ENCODE data around the gene TBCD. TPM values are rescaled to one million over a fixed set of nuclear protein-coding genes. Genes with fewer than 3 reads are reported as not detected.

The TBCD gene
- total RNA-seq, 6 experiments from 2014 or later = 47.3 to 67.6 (median 62.5) TPM

DNA sequence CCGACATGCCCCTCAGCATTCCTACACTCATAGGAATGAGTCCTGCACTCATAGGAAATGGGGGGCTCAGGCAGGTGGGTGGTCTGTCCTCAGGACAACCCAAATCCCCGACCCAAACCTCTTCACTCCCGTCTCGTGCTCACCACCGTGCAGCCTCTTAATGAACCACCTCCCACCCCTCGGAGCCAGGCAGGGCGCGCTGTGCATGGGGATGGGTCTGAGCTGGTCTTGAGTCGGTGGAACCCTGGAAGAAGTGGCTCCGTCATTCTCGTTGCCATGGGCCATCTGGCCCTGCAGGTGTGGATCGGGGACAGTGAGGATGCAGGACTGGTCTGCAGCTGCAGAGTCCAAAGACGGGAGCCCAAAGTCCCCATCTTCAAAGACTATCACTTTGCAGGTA lies 47.0 kb upstream of the TBCD start:
- no peak for DNase-seq
- TF ChIP-seq, protein P1, sequence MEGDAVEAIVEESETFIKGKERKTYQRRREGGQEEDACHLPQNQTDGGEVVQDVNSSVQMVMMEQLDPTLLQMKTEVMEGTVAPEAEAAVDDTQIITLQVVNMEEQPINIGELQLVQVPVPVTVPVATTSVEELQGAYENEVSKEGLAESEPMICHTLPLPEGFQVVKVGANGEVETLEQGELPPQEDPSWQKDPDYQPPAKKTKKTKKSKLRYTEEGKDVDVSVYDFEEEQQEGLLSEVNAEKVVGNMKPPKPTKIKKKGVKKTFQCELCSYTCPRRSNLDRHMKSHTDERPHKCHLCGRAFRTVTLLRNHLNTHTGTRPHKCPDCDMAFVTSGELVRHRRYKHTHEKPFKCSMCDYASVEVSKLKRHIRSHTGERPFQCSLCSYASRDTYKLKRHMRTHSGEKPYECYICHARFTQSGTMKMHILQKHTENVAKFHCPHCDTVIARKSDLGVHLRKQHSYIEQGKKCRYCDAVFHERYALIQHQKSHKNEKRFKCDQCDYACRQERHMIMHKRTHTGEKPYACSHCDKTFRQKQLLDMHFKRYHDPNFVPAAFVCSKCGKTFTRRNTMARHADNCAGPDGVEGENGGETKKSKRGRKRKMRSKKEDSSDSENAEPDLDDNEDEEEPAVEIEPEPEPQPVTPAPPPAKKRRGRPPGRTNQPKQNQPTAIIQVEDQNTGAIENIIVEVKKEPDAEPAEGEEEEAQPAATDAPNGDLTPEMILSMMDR (IDR thresholded peaks at IDR 0.05) = no peak
- H3K27ac Mint-ChIP-seq = no peak overlapping the region
- no peaks in the 10 kb centered on the region for H3K9me3 Mint-ChIP-seq
- H3K4me1 Mint-ChIP-seq (ENCODE audit: low read depth) = peaks cover 6% of the 10 kb centered on the region
- H3K4me3 Mint-ChIP-seq = no peak overlapping the region
- peaks cover 10% of the 10 kb centered on the region for H3K27me3 Mint-ChIP-seq (ENCODE audit: insufficient read depth)
- H3K36me3 Mint-ChIP-seq (ENCODE audit: low read depth) = no peaks in the 10 kb centered on the region

DNA sequence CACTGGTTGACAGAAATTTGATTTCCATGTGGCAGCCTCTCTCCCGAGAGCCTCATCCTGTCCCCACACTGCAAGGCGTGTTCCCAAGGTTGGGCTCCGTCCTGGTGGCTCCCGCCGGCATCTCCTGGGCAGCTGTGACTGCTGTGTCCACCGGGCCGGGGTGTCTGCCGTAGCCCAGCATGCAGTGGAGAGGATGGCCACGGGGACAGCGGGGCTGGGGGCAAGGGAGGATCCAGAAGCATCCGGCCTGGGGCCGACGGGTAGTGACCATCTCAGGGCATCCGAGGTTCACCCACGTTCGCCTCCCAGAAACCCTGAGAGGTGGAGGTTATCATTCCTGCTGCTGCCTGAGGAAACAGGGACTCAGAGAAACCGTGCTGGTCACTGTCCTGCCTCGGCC lies 46.1 kb upstream of the TBCD start:
- Mint-ChIP-seq H3K36me3 (ENCODE audit: low read depth) (no peaks in the 10 kb centered on the region), H3K9me3 (no peaks in the 10 kb centered on the region), H3K27me3 (ENCODE audit: insufficient read depth) (peaks cover 10% of the 10 kb centered on the region), H3K27ac (no peak overlapping the region), H3K4me1 (ENCODE audit: low read depth) (peaks cover 6% of the 10 kb centered on the region), H3K4me3 (no peak overlapping the region)
- TF ChIP-seq, protein P1 (IDR thresholded peaks at IDR 0.05) = no peak
- DNase-seq = no peak

GRCh38 chr17:82709024-82709675 lies 42.7 kb upstream of the TBCD start:
- no peak overlapping the region for H3K4me3 Mint-ChIP-seq
- no peak for DNase-seq
- peaks cover 6% of the 10 kb centered on the region for H3K4me1 Mint-ChIP-seq (ENCODE audit: low read depth)
- peaks cover 3% of the 10 kb centered on the region for H3K27me3 Mint-ChIP-seq (ENCODE audit: insufficient read depth)
- H3K27ac Mint-ChIP-seq = no peak overlapping the region
- H3K9me3 Mint-ChIP-seq = no peaks in the 10 kb centered on the region
- TF ChIP-seq, protein P1 (IDR thresholded peaks at IDR 0.05) = no peak
- H3K36me3 Mint-ChIP-seq (ENCODE audit: low read depth) = no peaks in the 10 kb centered on the region

- Mint-ChIP-seq H3K27ac (no peak overlapping the region), H3K4me1 (ENCODE audit: low read depth) (peaks cover 6% of the 10 kb centered on the region), H3K4me3 (no peak overlapping the region), H3K27me3 (ENCODE audit: insufficient read depth) (peaks cover 2% of the 10 kb centered on the region), H3K36me3 (ENCODE audit: low read depth) (no peaks in the 10 kb centered on the region), H3K9me3 (no peaks in the 10 kb centered on the region)
- DNase-seq = no peak
- TF ChIP-seq, protein P1 (IDR thresholded peaks at IDR 0.05) = no peak
Observed at GRCh38 chr17:82709676-82710498, 42.0 kb upstream of the TBCD start.

GRCh38 chr17:82710499-82711232 lies 41.2 kb upstream of the TBCD start:
- no peak overlapping the region for H3K27ac Mint-ChIP-seq
- H3K9me3 Mint-ChIP-seq = no peaks in the 10 kb centered on the region
- TF ChIP-seq, protein P1 (IDR thresholded peaks at IDR 0.05) = peak; percentile 19; the same call in 1 of the 2 replicates
- DNase-seq = no peak
- H3K4me1 Mint-ChIP-seq (ENCODE audit: low read depth) = peaks cover 6% of the 10 kb centered on the region
- no peaks in the 10 kb centered on the region; the same call in none of the 2 replicates for H3K27me3 Mint-ChIP-seq (ENCODE audit: insufficient read depth)
- no peak overlapping the region for H3K4me3 Mint-ChIP-seq
- H3K36me3 Mint-ChIP-seq (ENCODE audit: low read depth) = no peaks in the 10 kb centered on the region

Data from HFFc6 (cell line).